ENCODE results near the gene DAB2IP. TPM values are rescaled to one million over a fixed set of nuclear protein-coding genes. Genes with fewer than 3 reads are reported as not detected.

The DAB2IP gene
- total RNA-seq, 1 donor from 2014 or later = 24.3 TPM

- Mint-ChIP-seq H3K4me3 (no peak overlapping the region), H3K36me3 (peaks cover 10% of the 10 kb centered on the region), H3K9me3 (no peaks in the 10 kb centered on the region), H3K27ac (no peak overlapping the region), H3K27me3 (ENCODE audit: insufficient read depth, low read depth) (no peaks in the 10 kb centered on the region), H3K4me1 (peaks cover 15% of the 10 kb centered on the region)
- DNase-seq (ENCODE audit: low spot score) = no peak
- no peak overlapping the region for H3K4me3 ChIP-seq
- TF ChIP-seq CTCF (IDR thresholded peaks at IDR 0.05) (no peak), EZH2phosphoT487 (IDR thresholded peaks at IDR 0.05) (no peak), EZH2 (IDR thresholded peaks at IDR 0.05) (no peak)
- no peak overlapping the region for H3K27ac ChIP-seq
- peaks cover 28% of the 10 kb centered on the region for H3K79me2 ChIP-seq (ENCODE audit: low read depth)
- H4K20me1 ChIP-seq (ENCODE audit: low read depth) = peaks cover 84% of the 10 kb centered on the region
- H3K9me3 ChIP-seq (ENCODE audit: low read depth) = no peaks in the 10 kb centered on the region
- H2AFZ ChIP-seq (replicated peaks) = no peak overlapping the region
- H3K9ac ChIP-seq = no peak overlapping the region
- H3K36me3 ChIP-seq = no peaks in the 10 kb centered on the region
- no peak overlapping the region for H3K4me2 ChIP-seq
- H3K4me1 ChIP-seq = peaks cover 7% of the 10 kb centered on the region
- no peaks in the 10 kb centered on the region for H3K27me3 ChIP-seq
- H3F3A ChIP-seq (ENCODE audit: low read depth) = no peaks in the 10 kb centered on the region
Observed at GRCh38 chr9:121758693-121759092, 107.3 kb downstream of the DAB2IP start.

- no peak overlapping the region for H3K4me3 ChIP-seq
- H3K9ac ChIP-seq = no peak overlapping the region
- no peaks in the 10 kb centered on the region for H3K27me3 ChIP-seq
- no peaks in the 10 kb centered on the region for H3K9me3 ChIP-seq (ENCODE audit: low read depth)
- H2AFZ ChIP-seq (replicated peaks) = no peak overlapping the region
- H3K36me3 ChIP-seq = no peaks in the 10 kb centered on the region
- Mint-ChIP-seq H3K27me3 (ENCODE audit: insufficient read depth, low read depth) (no peaks in the 10 kb centered on the region), H3K27ac (no peak overlapping the region), H3K36me3 (peaks cover 12% of the 10 kb centered on the region), H3K4me1 (peaks cover 13% of the 10 kb centered on the region), H3K9me3 (no peaks in the 10 kb centered on the region), H3K4me3 (no peak overlapping the region)
- H3K27ac ChIP-seq = no peak overlapping the region
- peaks cover 73% of the 10 kb centered on the region for H4K20me1 ChIP-seq (ENCODE audit: low read depth)
- no peaks in the 10 kb centered on the region for H3F3A ChIP-seq (ENCODE audit: low read depth)
- no peak for DNase-seq (ENCODE audit: low spot score)
- H3K4me1 ChIP-seq = peaks cover 7% of the 10 kb centered on the region
- H3K4me2 ChIP-seq = no peak overlapping the region
- peaks cover 15% of the 10 kb centered on the region for H3K79me2 ChIP-seq (ENCODE audit: low read depth)
- TF ChIP-seq EZH2 (IDR thresholded peaks at IDR 0.05) (no peak), EZH2phosphoT487 (IDR thresholded peaks at IDR 0.05) (no peak)
Observed at GRCh38 chr9:121759996-121760395, 108.6 kb downstream of the DAB2IP start.

GRCh38 chr9:121760571-121760970 is 109.1 kb downstream of the DAB2IP start:
- no peak overlapping the region for H3K9ac ChIP-seq
- no peaks in the 10 kb centered on the region for H3F3A ChIP-seq (ENCODE audit: low read depth)
- H4K20me1 ChIP-seq (ENCODE audit: low read depth) = peaks cover 68% of the 10 kb centered on the region
- no peak overlapping the region for H3K4me2 ChIP-seq
- Mint-ChIP-seq H3K27me3 (ENCODE audit: insufficient read depth, low read depth) (no peaks in the 10 kb centered on the region), H3K27ac (no peak overlapping the region), H3K9me3 (no peaks in the 10 kb centered on the region), H3K36me3 (peaks cover 12% of the 10 kb centered on the region), H3K4me1 (peaks cover 9% of the 10 kb centered on the region), H3K4me3 (no peak overlapping the region)
- DNase-seq (ENCODE audit: low spot score) = no peak
- peaks cover 7% of the 10 kb centered on the region for H3K4me1 ChIP-seq
- no peaks in the 10 kb centered on the region for H3K9me3 ChIP-seq (ENCODE audit: low read depth)
- no peaks in the 10 kb centered on the region for H3K27me3 ChIP-seq
- no peak overlapping the region for H2AFZ ChIP-seq (replicated peaks)
- H3K79me2 ChIP-seq (ENCODE audit: low read depth) = peaks cover 9% of the 10 kb centered on the region
- TF ChIP-seq EZH2phosphoT487 (IDR thresholded peaks at IDR 0.05) (no peak), EZH2 (IDR thresholded peaks at IDR 0.05) (no peak), CTCF (IDR thresholded peaks at IDR 0.05) (no peak)
- no peak overlapping the region for H3K4me3 ChIP-seq
- H3K36me3 ChIP-seq = no peaks in the 10 kb centered on the region
- H3K27ac ChIP-seq = no peak overlapping the region

GRCh38 chr9:121763131-121763530 is 111.7 kb downstream of the DAB2IP start:
- Mint-ChIP-seq H3K4me3 (no peak overlapping the region), H3K27me3 (ENCODE audit: insufficient read depth, low read depth) (peaks cover 9% of the 10 kb centered on the region), H3K9me3 (no peaks in the 10 kb centered on the region), H3K4me1 (no peaks in the 10 kb centered on the region), H3K36me3 (peaks cover 29% of the 10 kb centered on the region), H3K27ac (no peak overlapping the region)
- DNase-seq (ENCODE audit: low spot score) = no peak
- Histone ChIP-seq H3K79me2 (ENCODE audit: low read depth) (no peaks in the 10 kb centered on the region), H3K36me3 (no peaks in the 10 kb centered on the region), H3K4me3 (no peak overlapping the region), H3K27ac (no peak overlapping the region), H3K27me3 (no peaks in the 10 kb centered on the region), H3K4me2 (no peak overlapping the region), H3F3A (ENCODE audit: low read depth) (no peaks in the 10 kb centered on the region), H4K20me1 (ENCODE audit: low read depth) (peaks cover 42% of the 10 kb centered on the region), H3K9ac (no peak overlapping the region), H3K4me1 (no peaks in the 10 kb centered on the region), H3K9me3 (ENCODE audit: low read depth) (no peaks in the 10 kb centered on the region), H2AFZ (replicated peaks) (no peak overlapping the region)
- TF ChIP-seq EZH2 (IDR thresholded peaks at IDR 0.05) = no peak
- no peak for TF ChIP-seq EZH2phosphoT487 (IDR thresholded peaks at IDR 0.05)
- no peak for TF ChIP-seq CTCF (IDR thresholded peaks at IDR 0.05)

Data from neural progenitor cell (in vitro differentiated cells).